Lower leg skin (tissue), 4 donors: Measurements from ENCODE around the gene ARX. TPM values are rescaled to one million over a fixed set of nuclear protein-coding genes. Genes with fewer than 3 reads are reported as not detected.

Source experiments
- DNase-seq, 2 donors: peaks; one replicate each; pipeline ENCODE4 v3.0.0-alpha.2; 2019; ENCODE audit warnings: low spot score in 2 of 2
- H3K4me3 ChIP-seq: fragments of 200-600 bp; sonication (generic); 2 replicates; pipeline ENCODE4 v1.5.1; 2017; ENCODE audit warnings: mild to moderate bottlenecking, low read depth; ENCODE audit not compliant: poor library complexity, severe bottlenecking
- CTCF ChIP-seq, 3 donors: fragments of 450-650 bp; IDR thresholded peaks; one replicate each; pipeline ENCODE4 v1.5.1; 2016; ENCODE audit warnings: antibody characterized with exemption in 3 of 3, mild to moderate bottlenecking in 3 of 3, moderate library complexity in 2 of 3
- POLR2A ChIP-seq, 2 donors: fragments of 450-650 bp; IDR thresholded peaks; one replicate each; pipeline ENCODE4 v1.6.1; 2016 to 2017; ENCODE audit warnings: antibody characterized with exemption in 2 of 2, mild to moderate bottlenecking in 1 of 2, moderate library complexity in 1 of 2
- WGBS, 2 donors: methylation state at CpG; one replicate each; pipeline ENCODE4 v1.1.5; 2018; 5-methylcytosine and 5-hydroxymethylcytosine counted together
- intact Hi-C: fragments of 100-400 bp; cut with DNase I; formaldehyde crosslinking; loops from one replicate; pipeline ENCODE4 v1.15.0; 2023; ENCODE audit warnings: low total_unique reads
- total RNA-seq, 4 donors: library from RNA; depleted of rRNA; stranded (reverse); fragments of >200 nt; gene quantifications; one replicate each; pipeline ENCODE4 v1.1.0, GENCODE V29; 2016

Gene ARX
- total RNA-seq, 4 donors from 2014 or later: not detected

GRCh38 chrX:25005382-25006185 lies 10.2 kb downstream of the ARX start:
- TF ChIP-seq POLR2A (IDR thresholded peaks at IDR 0.05): no peak
- TF ChIP-seq CTCF (IDR thresholded peaks at IDR 0.05): no peak
- intact Hi-C loops: no loop called here
- no peak for DNase-seq
- WGBS, 2 donors: 7 to 28% methylated on average over 11 to 62 of the region's 72 CpGs
- no peak overlapping the region for H3K4me3 ChIP-seq

DNA sequence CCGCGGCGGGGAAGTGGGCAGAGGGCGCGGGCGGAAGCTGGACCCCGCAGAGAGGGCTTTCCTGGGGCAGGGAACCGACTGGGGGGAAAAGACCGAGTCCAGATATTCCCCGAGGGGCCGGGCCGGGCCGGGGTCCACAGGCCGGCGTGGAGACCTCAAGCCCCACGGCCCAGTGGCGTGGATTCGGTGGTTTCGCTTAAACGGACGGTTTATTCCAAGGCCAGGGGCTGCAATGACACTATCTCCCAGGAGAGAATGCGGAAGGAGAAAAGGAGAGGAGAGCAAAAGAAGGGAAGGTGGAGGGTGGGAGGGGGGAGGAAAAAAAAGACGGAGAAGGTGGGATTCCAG lies 10.8 kb downstream of the ARX start:
- no peak overlapping the region for H3K4me3 ChIP-seq
- WGBS, 2 donors: 2 to 31% methylated on average over 15 to 19 of the region's 23 CpGs
- intact Hi-C loops: no loop called here
- DNase-seq: no peak
- TF ChIP-seq CTCF (IDR thresholded peaks at IDR 0.05) (no peak), POLR2A (IDR thresholded peaks at IDR 0.05) (no peak)

- WGBS, 2 donors: 1 to 50% methylated on average over 15 to 55 of the region's 59 CpGs
- TF ChIP-seq CTCF (IDR thresholded peaks at IDR 0.05) (no peak), POLR2A (IDR thresholded peaks at IDR 0.05) (no peak)
- intact Hi-C loops: no loop called here
- H3K4me3 ChIP-seq: no peak overlapping the region
- no peak for DNase-seq
These were observed 11.2 kb downstream of the ARX start for GRCh38 chrX:25004485-25005032.

DNA sequence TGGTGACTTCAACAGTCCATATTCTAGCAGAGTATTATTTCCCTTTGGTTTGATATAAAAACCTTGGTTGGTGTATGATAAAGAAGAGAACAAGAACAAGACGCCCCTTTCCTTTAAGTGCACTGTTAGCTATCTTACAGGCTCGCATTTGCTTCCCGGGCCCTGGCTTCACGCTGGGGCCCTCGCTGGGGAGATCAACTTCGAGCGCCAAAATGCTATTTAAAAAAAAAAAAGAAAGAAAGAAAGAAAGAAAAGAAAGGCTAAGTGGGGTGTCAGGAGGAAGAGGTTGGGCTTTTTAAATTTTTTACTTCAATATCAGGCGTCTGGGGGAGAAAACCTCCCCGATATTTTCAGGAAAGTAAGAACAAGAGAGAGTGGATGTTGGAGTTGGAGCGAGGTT lies 11.7 kb downstream of the ARX start:
- no peak for TF ChIP-seq CTCF (IDR thresholded peaks at IDR 0.05)
- no peak for TF ChIP-seq POLR2A (IDR thresholded peaks at IDR 0.05)
- intact Hi-C loops: no loop called here
- 17 to 30% methylated on average over 10 of the region's 10 CpGs for WGBS, 2 donors
- H3K4me3 ChIP-seq: no peak overlapping the region
- no peak for DNase-seq

GRCh38 chrX:25003066-25003849 lies 12.5 kb downstream of the ARX start:
- 15 to 28% methylated on average over 35 to 40 of the region's 40 CpGs for WGBS, 2 donors
- intact Hi-C loops: no loop called here
- no peak overlapping the region for H3K4me3 ChIP-seq
- DNase-seq: no peak
- no peak for TF ChIP-seq POLR2A (IDR thresholded peaks at IDR 0.05)
- TF ChIP-seq CTCF (IDR thresholded peaks at IDR 0.05): no peak
